ENCODE results near the gene KRT14. TPM values are rescaled to one million over a fixed set of nuclear protein-coding genes. Genes with fewer than 3 reads are reported as not detected.
"Not testable (repeated sequence)": the region's sequence is repeated elsewhere in the genome, so short reads cannot be mapped to it uniquely, and the experiment has no call there.

Gene KRT14
- total RNA-seq, 1 donor from 2014 or later = 0.25 TPM

DNA sequence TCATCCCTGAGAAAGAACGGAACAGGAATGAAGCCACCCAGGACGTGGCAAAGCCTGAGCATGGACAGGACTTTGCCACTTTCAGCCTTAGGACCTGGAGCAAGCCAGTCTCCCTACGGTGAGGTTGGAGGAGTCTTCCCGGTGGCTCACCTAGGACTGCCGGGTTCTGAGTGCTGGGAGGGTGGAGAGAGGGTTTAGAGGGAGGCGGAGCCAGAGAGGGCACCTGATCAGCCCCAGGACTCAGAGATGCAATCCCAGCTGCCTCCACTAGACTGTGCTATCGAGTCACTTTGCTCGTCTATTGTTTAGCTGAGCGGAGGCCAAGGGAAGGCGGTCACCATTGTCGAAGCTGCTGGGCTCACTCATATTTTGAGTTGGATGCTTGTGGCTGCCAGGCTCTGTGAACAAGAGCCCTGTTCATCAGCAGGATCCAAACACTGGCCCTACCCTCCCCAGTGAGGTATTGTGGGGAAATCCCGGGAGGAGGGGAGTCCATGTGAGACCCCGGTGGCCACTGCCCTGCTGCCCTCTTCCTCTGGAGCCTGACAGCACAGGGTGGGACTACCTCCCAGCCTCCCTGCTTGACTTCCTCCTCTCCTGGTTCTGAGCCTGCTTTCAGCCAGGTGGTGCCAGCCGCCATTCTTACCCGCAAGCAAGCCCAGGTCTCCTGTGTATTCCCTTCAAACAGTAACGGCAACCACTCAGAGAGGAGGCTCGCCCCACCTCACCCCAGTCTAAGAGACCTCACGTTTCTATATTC, 7.0 kb downstream of the KRT14 start:
- DNase-seq (ENCODE audit: low read depth) = peak; percentile 76

DNA sequence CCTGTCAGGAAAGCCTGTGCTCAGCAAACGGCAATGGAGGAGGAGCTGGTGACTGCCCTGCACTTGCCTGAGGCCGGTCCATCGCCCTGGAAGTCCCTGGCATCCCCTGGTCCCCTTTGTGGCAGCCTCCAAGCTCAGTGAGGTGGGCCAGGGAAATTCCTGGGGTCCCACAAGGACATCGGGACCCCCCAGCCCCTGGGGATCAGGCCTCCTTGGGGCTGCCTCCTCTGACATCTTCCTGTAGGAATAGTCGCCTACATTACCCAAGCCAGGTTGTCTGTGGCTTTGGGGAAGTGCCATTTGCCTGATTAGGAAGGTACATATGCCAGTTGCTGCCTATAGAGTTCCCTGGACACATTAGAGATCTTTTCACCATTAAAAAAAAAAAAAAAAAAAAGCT, 7.7 kb downstream of the KRT14 start:
- no peak for DNase-seq (ENCODE audit: low read depth)

DNA sequence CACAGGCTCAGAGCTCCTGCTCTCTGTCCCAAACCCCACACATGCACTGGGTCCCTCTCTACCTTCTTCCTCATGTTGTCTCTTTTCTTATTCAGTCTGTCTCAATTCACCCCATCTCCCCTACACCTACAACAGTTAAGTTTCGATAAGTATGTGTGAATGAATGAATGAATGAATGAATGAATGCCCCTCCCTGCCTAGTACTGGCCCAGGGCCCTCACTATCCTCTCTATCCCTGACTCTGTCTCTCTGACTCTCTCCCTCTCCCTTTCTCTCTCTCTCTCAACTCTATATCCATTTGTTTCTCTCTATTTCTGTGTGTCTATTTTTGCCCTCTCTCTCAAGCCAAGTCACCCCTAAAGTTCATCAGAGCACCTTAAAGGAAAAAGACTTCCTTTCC, 8.2 kb downstream of the KRT14 start:
- no peak for DNase-seq (ENCODE audit: low read depth)

DNA sequence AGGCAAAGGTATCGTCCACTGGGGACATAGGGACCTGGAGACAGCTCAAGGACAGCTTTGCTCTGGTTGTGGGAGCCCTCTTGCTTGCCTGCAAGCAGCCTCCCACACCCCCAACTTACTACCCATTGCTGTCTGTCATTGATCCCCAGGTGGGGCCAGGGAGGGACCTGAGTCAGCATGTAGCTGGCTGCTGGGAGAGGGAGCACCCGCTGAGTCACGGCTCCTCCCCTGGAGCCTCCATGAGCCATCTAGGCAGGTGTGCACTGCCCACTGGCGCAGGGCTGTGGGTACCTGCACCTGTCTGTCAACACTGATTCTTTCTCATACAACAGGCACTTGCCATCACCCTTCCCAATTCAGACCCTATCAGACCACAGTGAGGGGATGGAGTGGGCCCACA, 10.0 kb downstream of the KRT14 start:
- not testable (repeated sequence) for DNase-seq (ENCODE audit: low read depth)

DNA sequence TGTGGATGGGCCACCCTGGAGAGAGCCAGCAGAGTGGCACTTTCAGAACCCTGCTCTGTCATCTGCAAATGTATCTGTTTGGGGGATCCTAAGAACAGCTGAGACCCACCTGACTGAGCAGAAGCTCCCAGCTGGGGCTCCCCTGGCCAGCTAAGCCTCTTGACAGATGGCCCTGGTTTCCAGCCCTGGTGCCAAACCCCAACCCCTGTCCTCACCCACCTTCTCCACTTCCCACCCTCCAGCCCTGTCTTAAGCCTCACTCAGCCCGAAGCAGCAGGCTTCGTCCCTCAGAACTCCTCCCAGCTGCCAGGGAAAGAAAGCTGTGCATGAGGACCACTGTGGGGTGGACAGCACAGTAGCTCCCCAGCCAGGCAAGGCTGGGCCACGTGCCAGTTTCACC, 11.4 kb downstream of the KRT14 start:
- DNase-seq (ENCODE audit: low read depth) = no peak

DNA sequence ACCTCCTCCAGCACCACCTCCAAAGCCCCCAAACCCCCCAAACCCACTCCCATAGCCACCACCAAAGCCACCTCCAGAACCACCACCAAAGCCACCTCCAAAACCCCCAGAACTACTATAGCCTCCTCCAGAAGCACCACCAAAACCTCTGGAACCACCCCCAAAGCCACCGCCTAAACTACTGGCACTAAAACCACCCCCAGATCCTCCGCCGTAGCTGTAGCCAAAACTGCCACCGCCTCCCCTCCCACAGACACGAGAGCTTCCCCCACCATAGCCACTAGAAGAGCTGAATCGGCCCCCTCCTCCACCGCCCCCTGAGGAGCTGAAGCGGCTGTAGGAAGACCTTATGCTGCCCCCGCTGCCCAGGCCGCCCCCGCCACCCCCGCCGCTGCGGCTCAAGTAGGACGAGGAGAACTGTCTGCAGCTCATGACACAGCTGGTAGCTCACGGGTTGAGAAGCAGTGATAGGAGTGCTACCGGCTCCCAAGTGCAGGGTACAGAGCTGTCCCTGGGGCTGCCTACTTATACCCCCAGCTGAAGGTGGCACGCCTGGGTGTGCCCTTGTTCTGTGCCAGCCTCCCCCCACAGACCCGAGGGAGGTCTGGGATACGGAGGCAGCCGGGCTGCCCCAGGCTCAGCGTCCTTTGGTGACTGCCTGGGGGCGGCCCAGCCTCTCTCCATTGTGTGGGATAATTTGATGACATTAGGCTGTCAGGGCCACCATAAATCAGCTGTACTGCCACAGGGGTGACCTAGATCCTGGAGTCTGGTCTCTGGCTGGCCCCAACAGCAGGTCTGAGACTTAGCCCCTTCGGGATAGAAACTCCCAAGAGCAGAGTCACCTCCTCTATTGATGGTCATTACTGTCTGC, 14.9 kb downstream of the KRT14 start, which contains the start of gene KRT9:
TSS of gene KRT9 (minus strand) at position 499 of the 874 bp plus-strand sequence. CDS start at position 432, 67 bp downstream.
- DNase-seq (ENCODE audit: low read depth) = no peak

DNA sequence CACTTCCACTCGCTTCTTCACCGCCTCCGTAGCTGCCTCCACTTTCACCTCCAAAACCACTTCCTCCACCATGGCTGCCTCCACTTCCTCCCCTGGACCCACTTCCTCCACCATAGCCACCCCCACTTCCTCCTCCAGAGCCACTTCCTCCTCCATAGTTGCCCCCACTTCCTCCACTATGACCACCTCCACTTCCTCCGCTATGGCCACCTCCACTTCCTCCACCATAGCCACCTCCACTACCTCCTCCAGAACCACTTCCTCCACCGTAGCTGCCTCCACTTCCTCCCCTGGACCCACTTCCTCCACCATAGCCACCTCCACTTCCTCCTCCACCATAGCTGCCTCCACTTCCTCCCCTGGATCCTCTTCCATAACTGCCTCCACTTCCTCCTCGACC, 19.4 kb downstream of the KRT14 start:
- no peak for DNase-seq (ENCODE audit: low read depth)

DNA sequence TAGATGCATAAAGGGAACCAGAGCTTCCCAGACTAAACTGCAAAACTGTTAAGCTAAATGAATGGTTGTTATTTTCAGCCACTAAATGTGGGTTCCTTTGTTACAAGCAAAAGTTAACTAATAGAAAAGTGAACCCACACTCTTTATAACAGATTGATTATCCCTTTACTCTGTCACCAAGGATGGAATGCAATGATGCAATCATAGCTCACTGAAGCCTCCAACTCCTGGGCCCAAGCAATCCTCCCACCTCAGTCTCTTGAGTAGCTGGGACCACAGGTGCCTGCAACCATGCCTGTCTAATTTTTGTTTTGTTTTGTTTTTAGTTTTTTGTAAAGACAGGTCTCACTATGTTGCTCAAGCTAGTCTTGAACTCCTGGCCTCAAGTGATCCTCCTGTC, 21.4 kb downstream of the KRT14 start:
- no peak for DNase-seq (ENCODE audit: low read depth)

DNA sequence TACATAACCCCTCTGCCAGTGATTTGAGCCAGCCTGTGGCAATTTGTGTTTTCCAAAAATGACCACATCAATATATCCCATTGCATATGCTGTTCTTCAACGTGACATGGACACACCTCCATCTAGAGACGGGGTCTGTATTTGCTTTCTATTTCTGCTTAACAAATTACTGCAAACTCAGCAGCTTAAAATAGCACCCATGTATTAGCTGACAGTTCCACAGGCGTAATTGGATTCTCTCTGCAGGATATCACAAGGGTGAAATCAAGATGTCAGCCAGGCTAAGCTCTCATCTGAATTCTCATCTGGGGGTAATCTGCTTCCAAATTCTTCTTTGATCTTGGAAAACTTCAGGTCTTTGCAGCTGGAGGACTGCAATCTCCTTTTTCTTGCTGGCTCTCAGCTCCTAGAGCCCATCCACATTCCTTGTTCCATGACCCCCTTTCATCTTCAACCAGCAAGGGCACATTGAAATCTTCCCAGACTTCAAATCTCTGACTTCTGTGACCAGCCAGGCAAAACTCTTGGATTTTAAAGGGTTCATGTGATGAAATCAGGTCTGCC, 23.0 kb downstream of the KRT14 start:
- DNase-seq (ENCODE audit: low read depth) = no peak

DNA sequence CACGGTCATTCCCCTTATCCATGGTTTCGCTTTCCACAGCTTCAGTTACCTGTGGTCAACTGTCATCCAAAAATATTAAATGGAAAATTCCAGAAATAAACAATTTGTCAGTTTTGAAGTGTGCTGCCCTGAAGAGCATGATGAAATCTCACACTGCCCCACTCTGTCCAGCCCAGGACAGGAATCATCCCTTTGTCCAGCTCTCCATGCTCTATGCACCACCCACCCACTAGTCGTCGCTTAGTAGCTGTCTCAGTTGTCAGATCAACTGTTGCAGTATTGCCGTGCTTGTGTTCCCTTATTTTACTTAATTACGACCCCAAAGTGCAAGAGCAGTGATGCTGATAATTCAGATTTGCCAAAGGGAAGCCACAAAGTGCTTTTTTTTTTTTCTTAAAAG, 25.1 kb downstream of the KRT14 start:
- no peak for DNase-seq (ENCODE audit: low read depth)

DNA sequence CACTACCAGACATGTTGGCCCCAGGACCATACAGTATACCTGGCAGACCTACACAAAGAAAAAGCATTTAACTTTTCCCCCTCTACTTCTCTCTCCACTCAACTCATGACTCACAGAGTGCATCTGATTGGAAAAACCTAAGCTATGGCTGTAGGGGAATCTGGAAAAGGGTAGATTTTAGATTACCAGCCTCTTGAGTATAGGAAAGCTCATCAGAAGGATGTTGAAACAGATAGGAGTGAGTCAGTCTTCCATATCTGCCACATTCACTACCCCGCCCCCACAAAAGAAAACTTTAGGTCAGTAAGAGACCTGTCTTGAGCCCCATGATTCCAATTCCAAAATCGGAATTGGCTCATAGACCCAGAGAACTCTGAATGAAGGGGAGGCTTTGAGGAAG, 27.1 kb downstream of the KRT14 start:
- peak; percentile 13 for DNase-seq (ENCODE audit: low read depth)

DNA sequence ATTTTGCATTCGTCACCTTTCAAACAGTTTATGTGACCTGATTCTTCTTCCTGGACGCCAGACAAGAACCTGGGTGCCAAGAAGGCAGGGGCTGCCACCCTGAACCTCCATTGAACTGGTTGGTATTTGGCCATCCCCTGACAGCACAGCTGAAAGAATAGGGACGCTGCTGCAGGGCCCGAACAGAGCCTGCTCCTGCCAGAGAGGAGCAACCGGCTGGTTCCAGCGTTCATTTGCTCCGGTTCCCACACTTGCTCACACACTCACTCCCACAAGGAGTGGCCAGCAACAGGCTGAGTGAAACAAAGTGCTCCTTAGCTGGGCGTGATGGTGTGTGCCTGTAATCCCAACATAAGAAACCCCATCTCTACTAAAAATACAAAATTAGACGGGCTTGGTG, 29.8 kb downstream of the KRT14 start:
- no peak for DNase-seq (ENCODE audit: low read depth)

DNA sequence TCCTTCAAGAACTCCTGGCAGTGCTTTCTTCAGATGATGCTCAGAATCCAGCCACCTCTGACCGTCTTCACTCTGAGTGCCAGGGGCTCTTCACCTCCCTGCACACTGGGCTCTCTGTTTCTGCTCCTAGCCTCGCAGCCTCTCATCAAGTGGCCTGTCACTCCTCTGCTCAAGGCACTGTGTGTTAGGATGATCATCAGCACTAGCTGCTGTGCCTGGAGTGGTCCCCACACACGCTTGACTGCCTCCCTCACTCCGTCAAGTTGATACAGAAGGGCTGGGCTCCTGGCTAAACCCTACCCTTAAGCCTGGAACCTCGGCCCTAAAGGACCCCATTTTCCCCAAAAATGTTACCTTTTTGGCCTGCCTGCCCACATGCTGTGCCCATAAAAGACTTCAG, 30.4 kb downstream of the KRT14 start:
- DNase-seq (ENCODE audit: low read depth) = no peak

DNA sequence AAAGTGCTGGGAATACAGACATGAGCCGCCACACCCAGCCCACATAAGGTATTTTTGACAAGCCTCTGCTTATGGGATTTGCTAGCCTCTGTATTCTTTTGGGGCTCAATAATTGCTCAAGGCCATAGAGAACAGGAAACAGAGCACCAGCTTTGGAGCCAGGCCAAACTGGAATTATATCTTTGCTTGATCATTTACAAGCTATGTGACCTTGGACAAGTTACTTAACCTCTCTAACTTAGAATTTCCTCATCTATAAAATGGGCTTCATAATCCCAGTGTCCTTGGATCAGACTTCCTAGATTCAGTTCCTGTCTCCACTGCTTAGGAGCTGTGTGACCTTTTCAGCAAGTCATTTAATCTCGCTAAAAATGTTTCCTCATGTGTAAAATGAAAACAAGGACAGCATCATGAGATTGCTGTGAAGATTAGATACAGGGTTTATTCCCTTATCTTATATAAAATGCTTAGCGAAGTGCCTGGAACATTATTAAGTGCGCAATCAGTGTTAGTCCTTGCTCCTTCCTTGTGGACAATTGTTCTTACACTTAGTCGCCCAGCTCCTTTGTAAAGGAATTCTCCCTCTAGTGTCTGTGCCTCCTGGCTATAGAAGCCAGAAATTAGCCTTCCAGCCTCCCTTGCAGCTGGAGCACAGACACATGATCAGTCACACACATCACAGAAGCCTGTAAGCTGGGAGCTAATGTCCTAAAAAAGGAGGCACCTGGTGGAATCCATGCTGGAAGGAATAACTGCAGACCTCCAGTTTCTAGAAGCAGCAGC, 31.4 kb downstream of the KRT14 start:
- DNase-seq (ENCODE audit: low read depth) = peak; percentile 9

DNA sequence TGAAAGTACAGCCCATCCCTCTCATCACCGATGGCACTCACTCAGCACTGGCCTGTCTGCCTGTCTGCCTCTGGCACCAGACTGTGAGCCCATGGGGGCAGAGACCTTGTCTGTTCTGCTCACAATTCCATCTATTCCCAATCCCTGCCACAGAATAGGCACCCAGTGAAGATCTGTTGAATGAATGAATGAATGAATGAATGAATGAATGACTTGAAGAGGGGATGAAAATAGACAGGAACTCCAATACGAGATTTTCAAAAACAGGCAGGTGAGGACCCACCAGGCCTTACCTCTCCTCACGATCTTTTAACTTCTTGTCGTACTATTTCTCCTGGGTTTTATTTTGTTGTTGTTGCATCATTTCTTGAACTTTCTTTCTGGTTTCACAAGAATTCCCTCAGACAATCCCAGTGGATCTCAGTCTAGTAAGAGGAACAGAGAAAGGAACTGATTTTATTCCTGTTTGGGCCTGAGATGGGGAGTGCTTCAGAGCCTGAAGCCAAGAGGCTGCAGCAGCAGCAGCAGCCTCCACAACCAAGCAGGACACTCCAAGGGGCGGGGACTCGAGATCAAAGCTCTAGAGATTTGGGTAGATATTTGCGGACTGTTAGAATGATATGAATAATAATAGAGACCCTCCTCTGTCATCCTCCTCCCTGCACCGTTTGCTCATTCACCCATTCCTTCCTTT, 32.6 kb downstream of the KRT14 start:
- no peak for DNase-seq (ENCODE audit: low read depth)

DNA sequence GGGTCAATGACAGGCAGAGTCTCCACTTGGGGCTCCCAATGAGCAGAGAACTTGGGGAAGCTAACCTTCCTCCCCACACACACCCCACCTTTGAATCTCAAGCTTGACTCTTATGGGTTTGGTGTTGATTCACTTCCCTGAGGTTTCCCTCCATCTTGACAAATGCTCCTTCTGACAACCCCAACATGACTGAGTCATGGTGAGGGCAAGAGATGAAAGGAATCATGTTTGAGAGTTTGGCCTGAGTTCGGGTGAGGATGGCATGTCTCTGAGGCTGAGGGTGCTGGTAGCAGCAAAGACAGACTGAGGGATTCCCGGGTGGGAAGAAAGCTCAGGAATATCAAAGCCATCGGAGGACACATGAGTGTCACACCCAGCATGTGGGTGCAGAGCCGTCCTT, 33.5 kb downstream of the KRT14 start:
- DNase-seq (ENCODE audit: low read depth) = peak; percentile 19

DNA sequence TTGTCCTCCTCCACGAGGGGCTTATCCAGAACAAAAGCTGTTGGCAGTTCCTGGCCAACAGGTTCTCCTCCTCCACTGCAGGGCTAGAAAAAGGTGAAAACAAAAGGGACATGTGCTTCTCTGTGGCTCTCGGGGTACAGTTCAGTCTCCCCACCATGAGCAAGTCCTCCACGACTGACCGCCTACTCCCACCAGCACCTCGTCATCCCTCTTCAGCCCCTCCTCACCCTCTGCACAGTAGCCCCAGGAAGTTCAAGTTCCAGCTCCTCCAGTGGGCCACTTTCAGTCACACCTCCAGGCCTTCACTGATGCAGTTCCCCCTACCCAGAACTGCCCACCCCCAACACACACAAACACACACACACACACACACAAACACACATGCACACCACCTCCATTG, 34.2 kb downstream of the KRT14 start:
- no peak for DNase-seq (ENCODE audit: low read depth)

DNA sequence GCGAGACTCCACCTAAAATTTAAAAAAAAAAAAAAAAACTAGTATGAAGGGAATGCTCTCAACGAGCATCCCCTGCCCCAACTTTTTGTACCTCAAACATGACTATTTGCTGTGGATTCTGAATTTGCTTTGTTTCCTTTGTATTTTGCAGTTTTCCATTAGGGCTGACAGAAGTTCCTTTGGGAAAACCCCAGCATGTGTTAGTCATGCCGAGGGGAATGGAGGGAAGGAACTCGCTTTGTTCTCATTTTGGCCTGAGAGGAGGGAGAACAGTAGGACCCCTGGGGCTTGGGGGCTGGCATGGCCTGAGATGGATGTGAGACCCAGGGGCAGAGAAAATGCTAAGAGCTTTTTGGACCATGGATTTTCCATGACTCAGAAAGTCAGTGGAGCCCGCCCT, 35.3 kb downstream of the KRT14 start:
- peak; percentile 57 for DNase-seq (ENCODE audit: low read depth)

DNA sequence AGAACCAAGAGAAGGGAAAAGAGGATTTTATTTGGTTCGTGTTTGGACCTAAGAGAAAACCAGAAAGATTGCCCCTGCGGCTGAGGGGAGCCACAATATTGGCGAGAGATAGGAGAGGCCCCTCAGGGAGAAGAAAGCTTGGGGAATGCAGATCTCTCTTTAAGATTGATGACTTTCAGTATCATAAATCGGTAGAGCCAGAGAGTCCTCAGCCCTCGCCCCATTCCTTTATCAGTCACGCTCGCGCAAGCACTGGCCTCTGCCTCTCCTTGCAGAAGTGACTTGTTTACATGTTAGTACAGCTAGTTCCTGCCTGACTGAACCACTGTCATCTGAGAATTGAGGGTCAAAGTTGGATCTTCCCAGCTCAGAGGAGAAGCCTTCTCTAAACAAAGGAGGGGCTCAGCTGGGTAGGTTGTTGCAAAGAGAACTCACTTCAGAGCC, 37.1 kb downstream of the KRT14 start:
- DNase-seq (ENCODE audit: low read depth) = peak; percentile 70

DNA sequence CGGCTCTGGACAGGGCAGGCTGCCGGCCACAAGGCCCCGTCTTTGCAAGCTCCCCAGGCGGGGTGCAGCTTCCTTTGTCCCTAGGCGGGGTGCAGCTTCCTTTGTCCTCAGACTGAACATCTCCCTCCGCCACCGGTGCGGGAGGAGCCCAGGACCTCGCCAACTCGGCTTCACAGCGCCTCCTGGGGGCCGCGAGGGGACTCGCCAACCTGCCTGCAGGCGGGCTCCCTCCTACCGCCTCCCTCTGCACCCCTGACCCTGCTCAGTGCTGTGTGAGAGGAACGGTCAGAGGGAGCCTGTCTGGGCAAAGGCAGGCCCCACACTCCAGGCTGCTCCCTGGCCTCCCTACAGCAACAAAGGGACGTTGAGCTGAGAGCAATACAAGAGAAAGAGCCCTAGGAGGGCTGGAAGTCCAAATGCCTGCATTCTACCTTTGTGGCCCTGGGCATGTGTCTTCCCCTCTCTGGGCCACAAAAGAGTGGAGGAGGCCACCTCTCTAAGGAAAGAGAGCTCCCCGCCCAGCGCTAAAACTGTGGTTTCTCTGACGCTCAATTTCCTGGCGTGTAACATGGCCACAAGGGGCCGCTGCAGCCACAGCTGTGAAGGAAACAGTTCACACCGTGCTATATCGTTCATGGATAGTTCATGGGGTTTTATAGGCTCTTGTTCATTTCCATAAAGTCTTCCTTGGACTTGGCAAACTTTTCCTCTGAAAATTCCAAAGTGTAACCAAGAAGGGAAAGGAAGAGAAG, 37.7 kb downstream of the KRT14 start:
- DNase-seq (ENCODE audit: low read depth) = peak; percentile 73
